RWPE1 (cell line): ENCODE data around the gene PDIA2.

Experiments used
- CTCF ChIA-PET: fragments of 350-600 bp; sonication (Branson Sonifier 250); formaldehyde crosslinking; extraction: SDS; loops from one replicate; lab custom pipeline; 2021; lab: Yijun Ruan, JAX
- POLR2A ChIA-PET: fragments of 400-600 bp; formaldehyde crosslinking; extraction: SDS; loops from one replicate; lab custom pipeline; 2020; ENCODE audit warnings: antibody characterized with exemption; ENCODE audit not compliant: low non-redundant PET; lab: Yijun Ruan, JAX
- DNase-seq: peaks from one replicate; pipeline ENCODE4 v3.0.0; 2012; ENCODE audit warnings: low spot score
- H3K27ac ChIP-seq: fragments of 450-650 bp; 2 replicates; pipeline ENCODE4 v1.5.1; 2017
- CTCF ChIP-seq: fragments of 450-650 bp; conservative IDR thresholded peaks from 2 replicates; pipeline ENCODE4 v1.5.1; 2017; ENCODE audit warnings: low read depth, mild to moderate bottlenecking

The PDIA2 gene

DNA sequence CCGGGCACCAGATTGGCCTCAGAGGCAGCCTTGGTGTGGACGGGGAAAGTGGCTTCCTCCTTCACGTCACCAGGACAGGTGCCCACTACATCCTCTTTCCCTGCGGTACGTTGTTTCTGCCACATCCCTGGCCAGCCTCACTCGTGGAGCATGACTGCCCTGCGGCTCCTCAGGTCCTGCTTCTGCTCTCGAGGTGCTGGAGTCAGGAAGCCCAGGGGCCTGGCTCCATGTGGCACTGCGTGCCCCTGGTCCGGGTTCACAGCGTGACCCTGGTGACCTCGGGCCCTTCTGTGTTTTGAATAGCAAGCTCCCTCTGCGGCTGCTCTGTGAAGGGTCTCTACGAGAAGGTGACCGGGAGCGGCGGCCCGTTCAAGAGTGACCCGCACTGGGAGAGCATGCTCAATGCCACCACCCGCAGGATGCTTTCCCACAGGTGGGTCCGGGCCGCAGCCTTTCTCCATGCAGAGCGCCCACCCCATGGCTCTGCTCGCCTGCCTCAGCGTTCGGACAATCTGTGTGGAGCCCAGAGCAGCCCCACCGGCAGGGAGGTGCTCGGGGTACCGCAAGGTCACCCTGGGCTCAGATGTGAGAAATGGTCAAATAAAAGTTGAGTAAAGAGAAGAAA is 20.7 kb upstream of the PDIA2 start:
- POLR2A ChIA-PET = no interaction called here
- no peak overlapping the region for H3K27ac ChIP-seq
- DNase-seq = no peak
- CTCF ChIA-PET = no interaction called here
- TF ChIP-seq CTCF = no peak

GRCh38 chr16:263182-263774 is 19.7 kb upstream of the PDIA2 start:
- POLR2A ChIA-PET = no interaction called here
- no peak overlapping the region for H3K27ac ChIP-seq
- TF ChIP-seq CTCF = no peak
- DNase-seq = no peak
- CTCF ChIA-PET = interaction anchor here (0.7 kb wide), 1 partner anchor 22 kb away, joined by 4 read pairs; no protein-coding TSS in a partner anchor

DNA sequence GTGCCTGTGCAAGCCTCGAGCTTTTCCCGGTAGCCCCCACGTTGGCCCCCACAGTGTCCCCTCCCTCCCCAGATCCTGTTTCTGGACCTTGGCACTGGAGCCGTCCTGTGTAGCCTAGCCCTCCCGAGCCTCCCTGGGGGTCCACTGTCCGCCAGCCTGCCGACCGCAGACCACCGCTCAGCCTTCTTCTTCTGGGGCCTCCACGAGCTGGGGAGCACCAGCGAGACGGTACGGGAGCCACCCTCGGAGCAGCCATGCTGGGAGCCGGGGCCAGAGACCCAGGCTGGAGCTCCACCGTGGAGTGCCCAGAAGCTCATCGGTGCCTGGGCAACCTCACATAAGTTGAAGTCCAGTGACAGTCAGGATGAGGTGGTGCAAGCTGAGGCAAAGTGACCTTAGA is 19.0 kb upstream of the PDIA2 start:
- DNase-seq = no peak
- no peak overlapping the region for H3K27ac ChIP-seq
- TF ChIP-seq CTCF = no peak
- ChIA-PET POLR2A (no interaction called here), CTCF (no interaction called here)

DNA sequence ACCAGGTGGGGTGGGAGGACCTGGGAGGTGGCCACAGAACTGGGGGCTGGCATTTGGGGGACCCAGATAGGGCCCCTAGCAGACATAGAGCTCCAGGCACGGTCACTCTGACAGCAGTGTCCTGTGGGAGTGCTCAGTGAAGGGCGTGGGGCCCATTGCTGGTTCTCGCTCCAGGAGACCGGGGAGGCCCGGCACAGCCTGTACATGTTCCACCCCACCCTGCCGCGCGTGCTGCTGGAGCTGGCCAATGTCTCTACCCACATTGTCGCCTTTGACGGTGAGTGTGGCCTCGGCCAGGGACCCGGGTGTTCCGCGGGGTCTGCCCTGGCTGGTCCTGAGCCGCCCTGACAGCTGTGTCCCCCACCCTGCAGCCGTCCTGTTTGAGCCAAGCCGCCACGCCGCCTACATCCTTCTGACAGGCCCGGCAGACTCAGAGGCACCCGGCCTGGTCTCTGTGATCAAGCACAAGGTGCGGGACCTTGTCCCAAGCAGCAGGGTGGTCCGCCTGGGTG is 18.5 kb upstream of the PDIA2 start:
- no peak for TF ChIP-seq CTCF
- DNase-seq = no peak
- POLR2A ChIA-PET = no interaction called here
- H3K27ac ChIP-seq = no peak overlapping the region
- CTCF ChIA-PET = interaction anchor here (1.0 kb wide), 1 partner anchor 15 kb away, joined by 3 read pairs; no protein-coding TSS in a partner anchor

DNA sequence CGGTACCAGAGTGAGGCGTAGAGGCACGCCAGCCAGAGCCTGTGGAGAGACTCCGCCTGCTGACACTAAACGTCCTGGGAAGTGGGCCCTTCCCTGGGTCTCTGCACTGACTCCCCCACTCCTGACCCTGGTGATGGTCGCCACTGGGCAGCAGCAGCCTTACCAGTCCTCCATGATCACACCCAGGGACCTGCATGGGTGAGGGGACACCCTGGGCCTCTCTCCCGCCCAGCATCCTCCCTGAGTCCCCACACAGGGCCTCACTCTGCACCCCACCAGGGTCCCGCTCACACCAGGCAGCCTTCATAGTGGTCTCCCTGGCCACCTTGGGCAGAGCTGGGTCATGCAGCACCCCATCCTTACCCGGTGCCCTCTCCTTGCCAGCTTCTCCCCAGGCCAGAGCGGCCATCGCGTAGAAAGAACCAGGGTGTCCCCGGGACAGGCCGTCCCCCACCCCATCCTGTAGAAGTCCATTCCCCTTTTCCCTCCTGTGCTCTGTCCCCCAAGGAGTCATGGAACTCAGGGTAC is 17.9 kb upstream of the PDIA2 start:
- CTCF ChIA-PET = interaction anchor here (1.0 kb wide), 1 partner anchor 16 kb away, joined by 3 read pairs; no protein-coding TSS in a partner anchor
- no peak for TF ChIP-seq CTCF
- POLR2A ChIA-PET = interaction anchor here (0.6 kb wide), 1 partner anchor 89 kb away, joined by 3 read pairs; no protein-coding TSS in a partner anchor
- peak overlapping the region; percentile 48 for H3K27ac ChIP-seq
- no peak for DNase-seq

GRCh38 chr16:265711-266110 is 17.3 kb upstream of the PDIA2 start:
- CTCF ChIA-PET = interaction anchor here (0.7 kb wide), 1 partner anchor 26 kb away, joined by 5 read pairs; no protein-coding TSS in a partner anchor
- POLR2A ChIA-PET = no interaction called here
- no peak for TF ChIP-seq CTCF
- H3K27ac ChIP-seq = peak overlapping the region; percentile 48
- DNase-seq = no peak
